Measurements from ENCODE around the gene PSMG3. TPM values are rescaled to one million over a fixed set of nuclear protein-coding genes. Genes with fewer than 3 reads are reported as not detected.

PSMG3 gene
- total and polyA plus RNA-seq, 2 experiments from 2014 or later: 32.7 to 41.2 TPM

GRCh38 chr7:1610678-1611302, 41.0 kb upstream of the PSMG3 start:
- TF ChIP-seq CTCF (IDR thresholded peaks at IDR 0.05; ENCODE audit: low read depth, low read length): no peak
- Histone ChIP-seq H3K36me3 (no peaks in the 10 kb centered on the region), H3K4me1 (ENCODE audit: low read depth) (no peaks in the 10 kb centered on the region), H3K4me3 (no peak overlapping the region), H3K9me3 (ENCODE audit: low read depth) (no peaks in the 10 kb centered on the region), H3K27ac (no peak overlapping the region), H3K27me3 (no peaks in the 10 kb centered on the region)
- DNase-seq (ENCODE audit: low read depth in 1 of 2, low spot score in 1 of 2): no peak

- no peak for TF ChIP-seq CTCF (IDR thresholded peaks at IDR 0.05; ENCODE audit: low read depth, low read length)
- H3K36me3 ChIP-seq: no peaks in the 10 kb centered on the region
- no peak for DNase-seq (ENCODE audit: low read depth in 1 of 2, low spot score in 1 of 2)
- no peak overlapping the region for H3K4me3 ChIP-seq
- H3K9me3 ChIP-seq (ENCODE audit: low read depth): no peaks in the 10 kb centered on the region
- no peak overlapping the region for H3K27ac ChIP-seq
- H3K27me3 ChIP-seq: no peaks in the 10 kb centered on the region
- H3K4me1 ChIP-seq (ENCODE audit: low read depth): no peaks in the 10 kb centered on the region
Measured at GRCh38 chr7:1610013-1610677, 40.3 kb upstream of the PSMG3 start.

GRCh38 chr7:1609023-1609422, 39.2 kb upstream of the PSMG3 start:
- Histone ChIP-seq H3K9me3 (ENCODE audit: low read depth) (no peaks in the 10 kb centered on the region), H3K27ac (no peak overlapping the region), H3K4me1 (ENCODE audit: low read depth) (no peaks in the 10 kb centered on the region), H3K27me3 (no peaks in the 10 kb centered on the region), H3K4me3 (no peak overlapping the region), H3K36me3 (no peaks in the 10 kb centered on the region)
- TF ChIP-seq CTCF (IDR thresholded peaks at IDR 0.05; ENCODE audit: low read depth, low read length): no peak
- DNase-seq (ENCODE audit: low read depth in 1 of 2, low spot score in 1 of 2): no peak

GRCh38 chr7:1608318-1608717, 38.5 kb upstream of the PSMG3 start:
- no peak for TF ChIP-seq CTCF (IDR thresholded peaks at IDR 0.05; ENCODE audit: low read depth, low read length)
- no peaks in the 10 kb centered on the region for H3K27me3 ChIP-seq
- H3K9me3 ChIP-seq (ENCODE audit: low read depth): no peaks in the 10 kb centered on the region
- H3K27ac ChIP-seq: no peak overlapping the region
- no peak overlapping the region for H3K4me3 ChIP-seq
- no peaks in the 10 kb centered on the region for H3K4me1 ChIP-seq (ENCODE audit: low read depth)
- DNase-seq (ENCODE audit: low read depth in 1 of 2, low spot score in 1 of 2): no peak
- H3K36me3 ChIP-seq: no peaks in the 10 kb centered on the region

- Histone ChIP-seq H3K4me3 (no peak overlapping the region), H3K4me1 (ENCODE audit: low read depth) (no peaks in the 10 kb centered on the region), H3K27ac (no peak overlapping the region), H3K36me3 (no peaks in the 10 kb centered on the region), H3K9me3 (ENCODE audit: low read depth) (no peaks in the 10 kb centered on the region), H3K27me3 (no peaks in the 10 kb centered on the region)
- DNase-seq (ENCODE audit: low read depth in 1 of 2, low spot score in 1 of 2): peak in 1 of 2 donors; percentile 26
- no peak for TF ChIP-seq CTCF (IDR thresholded peaks at IDR 0.05; ENCODE audit: low read depth, low read length)
Measured at GRCh38 chr7:1607696-1608095, 37.9 kb upstream of the PSMG3 start.

Data from cardiac muscle cell (in vitro differentiated cells and primary cell).